Eye (tissue), 1 donor: ENCODE data around the gene GPR35.
"Not testable (repeated sequence)": the region's sequence is repeated elsewhere in the genome, so short reads cannot be mapped to it uniquely, and the experiment has no call there.

Experiments
- DNase-seq: peaks from one replicate; pipeline ENCODE4 v3.0.0-alpha.2; 2015

GPR35 gene

DNA sequence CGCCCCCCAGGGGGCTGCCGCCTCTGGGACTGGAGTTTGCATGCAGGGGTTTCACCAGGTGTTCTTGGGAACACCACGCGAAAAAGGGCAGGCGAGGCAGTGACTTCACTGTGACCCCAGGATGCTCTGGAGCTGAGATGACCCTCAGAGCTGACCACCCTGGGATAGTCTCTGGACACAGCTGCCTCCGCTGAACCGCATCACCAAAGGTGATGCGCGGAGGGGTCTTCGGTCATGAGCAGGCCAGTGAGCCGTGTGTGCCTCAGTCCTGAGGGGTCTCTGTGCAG lies 17.5 kb downstream of the GPR35 start:
- DNase-seq = no peak

DNA sequence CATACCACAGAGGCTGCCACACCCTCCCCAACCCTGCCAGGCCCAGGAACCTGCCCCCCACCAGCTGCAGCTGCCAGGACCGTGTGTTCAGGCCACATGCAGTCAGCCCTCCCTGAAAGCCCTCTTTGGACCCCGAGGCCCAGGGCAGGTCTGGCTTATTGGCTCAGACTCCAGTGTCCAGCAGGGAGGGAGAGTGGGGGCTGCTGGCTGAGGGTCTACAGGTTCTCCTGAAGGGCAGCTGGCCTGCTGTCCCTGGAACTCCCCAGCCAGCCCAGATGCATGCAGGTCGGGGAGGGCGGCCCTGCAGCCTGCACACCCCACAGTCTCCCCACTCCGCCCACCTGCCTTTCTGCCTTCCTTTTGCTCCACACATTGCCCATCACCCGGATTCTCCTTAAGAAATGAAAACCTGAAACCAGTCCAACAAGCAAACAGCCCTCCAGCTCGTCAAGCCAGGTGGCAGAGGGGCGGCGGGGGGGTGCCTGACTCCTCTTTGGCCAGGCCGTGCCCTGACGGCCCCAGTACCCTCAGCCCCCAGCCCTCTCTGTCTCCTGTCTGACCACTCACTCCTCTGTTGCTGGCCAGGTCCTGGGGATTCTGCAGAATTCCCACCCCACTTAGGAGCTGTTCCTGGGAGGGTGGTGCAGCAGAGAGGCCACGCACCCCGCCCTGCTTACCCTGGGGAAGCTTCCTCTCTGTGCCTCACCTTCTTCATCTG lies 18.0 kb downstream of the GPR35 start:
- no peak for DNase-seq

DNA sequence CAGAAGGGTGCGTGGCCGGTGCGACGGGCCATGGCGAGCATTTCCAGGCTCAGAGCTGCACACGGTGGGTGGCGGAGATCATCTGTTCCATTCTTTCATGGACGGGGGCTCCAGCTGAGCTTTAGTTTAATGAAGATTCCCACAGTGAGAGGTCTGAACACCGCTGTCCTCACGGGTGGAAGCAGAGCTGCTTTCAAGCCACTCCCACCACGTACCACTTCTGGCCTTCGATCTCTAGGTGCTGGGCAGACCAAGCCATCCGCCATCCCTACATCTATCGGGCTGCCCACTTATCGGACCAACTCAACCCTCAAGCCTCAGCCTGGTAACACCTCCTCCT lies 18.5 kb downstream of the GPR35 start:
- DNase-seq = no peak

DNA sequence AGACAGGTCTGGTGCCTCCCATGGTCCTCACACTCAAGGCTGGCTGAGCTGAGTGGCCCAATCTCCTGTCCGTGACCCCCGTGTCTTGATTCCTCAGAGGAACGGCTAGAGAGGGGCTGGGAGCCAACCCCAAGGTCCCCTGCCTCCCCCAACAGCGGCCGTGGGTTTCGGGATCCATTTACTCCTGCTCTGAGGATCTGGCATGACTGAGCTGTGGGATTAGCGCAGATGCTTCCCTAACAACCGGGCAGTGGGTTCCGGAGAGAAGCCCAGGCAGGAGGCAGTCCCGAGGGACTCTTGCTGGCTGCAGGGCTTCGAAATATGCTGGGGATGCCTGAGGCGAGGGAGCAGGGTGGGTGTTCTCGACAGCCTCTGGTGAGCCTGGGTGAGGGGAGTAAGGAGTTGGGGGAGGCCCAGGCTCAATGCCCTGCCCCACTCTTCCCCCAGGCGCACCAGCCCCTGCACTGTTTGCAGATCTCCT lies 18.9 kb downstream of the GPR35 start:
- peak; percentile 45 for DNase-seq

DNA sequence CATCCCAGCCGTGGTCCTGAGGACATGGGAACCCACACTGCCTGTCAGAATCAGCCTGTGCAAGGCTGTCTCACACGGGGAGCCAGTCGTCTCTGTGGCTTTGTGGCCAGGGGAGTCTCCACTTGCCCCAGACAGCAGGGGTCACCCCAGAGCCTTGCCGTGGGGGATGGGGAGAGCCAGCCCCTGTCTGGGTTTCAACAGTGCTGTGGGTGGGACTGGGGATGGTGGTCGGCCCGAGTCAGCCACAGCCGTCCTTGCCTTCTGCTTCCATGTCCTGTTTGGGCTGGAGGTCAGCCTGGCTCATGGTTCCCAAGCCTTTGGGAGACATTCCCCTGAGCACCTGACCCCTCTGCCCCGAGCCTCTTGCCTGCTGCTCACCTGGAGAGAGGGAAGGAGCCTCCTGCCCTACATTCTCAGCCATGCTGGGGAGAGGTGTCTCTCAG lies 19.6 kb downstream of the GPR35 start:
- no peak for DNase-seq

DNA sequence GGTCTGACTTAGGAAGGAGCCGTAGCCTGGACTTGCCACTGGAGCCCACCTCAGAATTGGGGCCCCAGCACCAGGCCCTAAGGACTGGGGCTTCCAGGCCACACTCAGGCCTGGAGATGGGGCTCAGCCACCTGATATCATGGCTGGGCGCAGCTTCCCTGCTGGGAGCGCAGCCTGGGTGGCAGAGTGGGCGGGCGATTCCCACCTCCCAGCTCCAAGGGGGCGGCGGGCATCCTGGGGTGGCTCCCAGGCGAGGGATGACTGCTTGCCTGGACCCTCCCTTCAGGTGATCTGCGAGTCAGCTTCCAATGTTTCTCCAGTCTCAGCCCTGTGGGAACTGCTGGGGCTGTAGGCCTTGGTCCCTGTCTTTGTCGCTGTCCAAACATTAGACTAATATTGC lies 20.1 kb downstream of the GPR35 start:
- DNase-seq = no peak

DNA sequence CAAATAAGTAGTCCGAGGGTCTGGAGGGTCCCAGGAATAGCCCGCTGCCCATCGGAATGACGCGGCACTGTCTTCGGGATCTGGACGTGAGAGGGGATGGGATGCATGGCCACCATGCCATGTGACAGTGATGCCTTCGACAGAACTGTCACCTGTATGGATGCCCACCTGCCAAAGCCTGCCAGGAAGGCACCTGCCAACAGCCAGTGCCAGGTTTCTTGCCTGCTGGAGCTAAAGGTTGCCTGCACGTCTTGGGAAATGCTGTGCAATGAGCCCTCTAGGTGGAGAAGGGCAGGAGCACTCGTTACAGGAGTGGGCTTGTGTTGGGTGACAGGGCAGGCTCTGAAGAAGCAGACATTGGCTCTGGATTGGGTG lies 20.5 kb downstream of the GPR35 start:
- no peak for DNase-seq

DNA sequence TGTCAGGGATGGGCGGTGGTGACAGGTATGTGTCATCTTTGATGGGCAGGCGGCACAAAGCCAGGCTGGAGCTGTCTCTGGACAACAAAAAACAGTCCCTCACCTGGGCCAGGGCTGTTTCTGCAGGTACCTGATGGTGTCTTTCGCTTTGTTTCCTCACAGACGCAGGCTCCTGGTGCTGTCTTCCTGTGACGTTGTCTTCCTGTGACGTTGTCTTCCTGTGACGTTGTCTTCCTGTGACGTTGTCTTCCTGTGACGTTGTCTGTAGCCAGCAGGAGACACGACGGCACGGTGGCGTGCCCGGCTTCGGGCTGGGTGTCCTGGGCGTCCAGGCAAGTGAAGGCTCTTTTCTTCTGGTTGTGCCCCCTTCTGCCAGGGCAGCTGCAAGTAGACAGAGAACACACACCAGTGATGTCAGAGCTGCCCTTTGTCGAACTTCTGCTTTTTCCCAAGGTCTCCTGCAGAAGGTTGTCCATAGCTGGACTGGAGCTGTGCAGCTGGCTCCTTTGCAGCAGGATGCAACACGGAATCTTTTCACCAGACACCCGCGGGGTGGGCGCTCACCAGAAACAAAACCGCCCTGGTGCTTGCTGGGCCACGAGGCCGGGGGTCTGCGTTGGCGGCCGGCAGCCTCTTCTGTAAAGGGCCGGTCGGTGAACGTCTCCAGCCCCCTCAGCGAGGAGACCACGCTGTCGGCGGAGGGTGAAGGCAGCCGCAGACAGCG lies 21.1 kb downstream of the GPR35 start:
- no peak for DNase-seq

DNA sequence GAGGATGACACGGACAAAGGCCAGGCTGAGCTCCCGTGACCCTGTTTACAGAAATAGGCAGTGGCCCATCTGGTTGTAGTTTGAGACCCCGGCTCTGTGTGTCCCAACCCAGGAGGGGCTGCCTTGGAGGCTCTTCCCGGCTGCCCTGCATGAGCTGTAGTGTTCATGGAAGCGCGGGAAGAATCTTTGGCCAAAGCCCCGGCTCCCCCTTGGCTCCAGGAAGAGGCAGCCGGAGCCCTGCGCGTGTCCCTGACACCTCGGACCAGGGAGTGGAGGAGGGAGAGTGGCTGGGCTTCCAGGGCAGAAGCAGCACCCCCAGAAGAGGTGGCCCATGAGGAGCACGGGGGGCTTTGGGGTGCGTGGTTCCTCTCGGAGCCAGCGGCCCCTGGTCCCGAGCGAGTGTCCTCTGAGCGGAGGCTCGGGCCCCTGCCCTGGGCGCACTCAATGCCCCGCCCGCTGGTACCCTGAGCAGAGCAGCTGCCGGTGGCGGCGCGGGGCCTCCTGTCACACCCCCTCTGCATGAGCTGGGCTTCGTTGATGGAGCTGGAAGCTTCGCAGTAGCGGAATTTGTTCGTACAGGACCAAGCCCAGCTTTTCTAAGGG lies 21.7 kb downstream of the GPR35 start:
- no peak for DNase-seq

DNA sequence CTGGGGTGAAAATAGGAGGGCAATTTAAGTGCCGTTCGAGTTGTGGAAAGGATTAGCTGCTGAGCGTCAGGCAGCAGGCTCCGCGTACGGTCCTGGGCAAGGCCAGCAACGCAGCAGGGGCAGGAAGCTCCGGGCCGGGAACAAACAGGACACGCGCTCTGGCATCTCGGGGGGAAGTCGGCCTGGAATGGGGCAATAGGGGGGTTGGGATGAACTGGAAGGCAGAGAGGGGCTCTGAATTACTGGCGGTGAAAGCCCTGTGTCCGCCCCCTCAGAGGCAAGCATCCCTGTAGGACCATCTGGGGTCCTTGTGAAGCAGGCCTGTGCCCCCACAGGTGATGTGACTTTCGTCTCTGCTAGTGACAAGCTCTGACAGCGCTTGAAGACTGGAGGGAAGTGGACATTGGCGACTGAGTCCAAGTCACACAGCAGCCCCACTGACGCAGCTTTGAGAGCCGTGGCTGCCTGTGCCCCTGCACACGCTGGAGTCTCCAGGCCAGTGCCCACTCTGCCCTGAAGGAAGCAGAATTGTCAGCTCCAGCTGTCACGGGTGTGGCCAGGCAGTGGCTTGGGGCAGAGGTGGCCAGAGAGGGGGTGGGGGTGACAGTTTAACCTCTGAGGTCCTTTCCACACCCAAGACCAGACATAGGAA lies 22.3 kb downstream of the GPR35 start:
- no peak for DNase-seq

DNA sequence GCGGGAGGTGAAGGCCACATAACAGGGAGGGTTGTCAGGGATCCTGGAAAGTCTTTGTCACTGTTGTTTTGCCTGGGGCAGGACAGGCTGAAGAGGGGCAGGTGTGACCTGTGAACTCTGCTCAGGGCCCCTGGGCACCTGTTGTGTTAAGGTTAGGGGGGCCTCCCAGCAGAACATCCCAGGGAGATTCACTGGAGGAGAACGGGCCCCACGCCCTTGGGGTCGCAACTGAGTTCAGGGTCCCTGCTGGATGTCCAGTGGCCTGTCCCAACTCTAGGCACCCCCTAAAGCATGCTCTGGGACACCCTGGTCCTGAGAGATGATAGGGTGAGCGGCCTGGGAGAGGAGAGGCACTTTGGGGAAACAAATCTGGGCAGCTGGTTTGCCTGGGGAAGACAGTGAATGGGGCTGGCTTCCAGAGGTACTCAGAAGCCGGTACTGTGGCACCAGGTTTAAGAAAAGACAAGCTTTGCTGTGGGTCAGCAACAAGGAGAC lies 22.9 kb downstream of the GPR35 start:
- DNase-seq = no peak

DNA sequence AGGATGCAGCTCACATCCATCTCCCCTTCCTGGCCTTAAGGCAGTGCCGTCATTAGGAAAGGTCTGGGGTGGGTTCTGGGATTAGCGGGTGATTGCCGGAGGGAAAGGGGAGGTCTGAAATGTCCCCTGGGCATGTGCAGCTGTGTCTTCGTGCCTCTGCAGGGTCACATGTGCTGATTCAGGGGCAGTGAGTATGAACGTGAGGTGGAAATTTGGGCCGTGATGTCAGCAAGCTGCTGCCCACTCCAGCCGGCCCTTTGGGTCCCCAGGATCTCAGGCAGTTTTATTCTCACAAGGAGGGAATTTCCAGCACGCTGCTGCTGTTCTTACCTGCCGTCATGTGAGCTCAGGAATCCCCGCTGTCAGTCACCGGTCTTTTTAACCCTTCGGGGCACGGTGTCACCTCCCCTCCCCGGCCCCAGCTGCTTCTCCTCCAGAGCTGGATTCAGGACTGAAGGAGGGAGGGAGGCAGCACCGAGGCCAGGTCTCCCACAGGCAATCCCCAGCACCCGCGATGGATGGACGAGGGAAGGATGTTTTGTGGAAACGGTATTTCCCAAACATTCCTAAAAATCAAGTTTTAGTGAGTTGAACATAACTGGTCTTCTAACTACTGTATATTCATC lies 23.5 kb downstream of the GPR35 start:
- peak; percentile 35 for DNase-seq

DNA sequence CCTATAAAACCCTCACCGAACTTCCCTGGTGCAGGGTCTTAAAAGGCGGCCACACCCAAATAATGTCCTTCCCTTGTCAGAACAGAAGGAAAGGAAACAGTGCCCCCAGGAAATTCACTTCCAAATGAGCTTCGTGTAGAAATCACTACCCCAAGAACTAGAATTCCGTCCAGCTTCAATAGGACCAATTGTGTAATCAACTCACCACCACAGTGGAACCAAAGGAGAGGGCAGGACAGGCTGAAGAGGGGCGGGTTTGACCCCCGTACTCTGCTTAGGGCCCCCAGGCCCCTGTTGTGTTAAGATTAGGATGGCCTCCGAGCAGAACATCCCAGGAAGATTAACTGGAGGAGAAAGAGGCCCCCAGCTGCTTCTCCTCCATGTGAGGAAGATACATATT lies 24.1 kb downstream of the GPR35 start:
- DNase-seq = no peak

DNA sequence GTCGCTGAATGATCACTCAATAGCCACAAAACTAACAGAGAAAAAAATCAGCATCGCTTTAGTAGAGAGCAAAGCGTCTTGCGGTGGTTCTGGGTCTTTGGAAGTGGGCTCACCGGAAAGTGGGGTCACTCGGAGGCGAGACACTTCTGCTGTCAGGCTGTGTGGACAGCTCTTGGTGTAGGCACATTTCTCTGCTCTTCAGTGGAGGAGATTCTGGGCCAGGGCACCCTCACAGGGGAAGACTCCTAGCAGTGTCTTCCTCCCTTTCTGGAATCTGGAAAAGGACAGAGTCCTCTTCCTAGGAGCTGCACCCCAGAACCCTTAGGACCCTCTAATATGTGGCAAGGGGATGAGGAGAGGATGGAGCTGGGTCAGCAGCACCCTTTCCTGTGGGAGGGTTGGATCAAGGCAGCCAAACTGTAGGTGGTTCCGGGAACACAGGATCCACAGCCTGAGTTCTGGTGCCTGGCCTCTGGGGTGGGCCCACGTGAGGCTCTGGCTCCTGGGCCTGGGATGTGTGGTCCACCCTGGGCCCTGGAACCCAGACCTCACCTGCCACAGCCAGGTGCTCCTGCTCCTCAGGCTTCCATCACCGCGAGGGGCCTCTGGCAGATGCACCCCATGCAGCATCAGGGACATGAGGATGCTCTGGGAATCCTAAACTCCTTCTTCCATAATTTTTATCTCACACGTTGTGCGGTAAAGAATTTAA lies 25.1 kb downstream of the GPR35 start:
- no peak for DNase-seq

DNA sequence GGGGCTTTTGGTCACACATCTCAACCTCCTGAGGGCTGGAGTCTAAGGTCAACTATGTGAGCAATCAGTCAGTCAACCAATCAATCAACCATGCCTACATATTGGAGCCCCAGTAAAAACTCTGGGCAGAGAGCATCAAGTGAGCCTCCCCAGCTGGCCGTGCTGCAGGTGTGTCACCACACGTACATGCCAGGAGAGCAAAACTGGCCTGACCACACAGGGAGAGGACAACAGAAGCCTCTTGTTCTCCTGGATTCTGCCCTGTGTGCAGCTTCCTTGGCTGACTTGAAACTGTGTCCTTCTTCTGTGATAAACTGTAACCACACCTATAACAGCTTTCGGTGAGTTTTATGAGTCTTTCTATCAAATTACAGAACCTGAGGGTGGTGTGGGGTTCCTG lies 25.9 kb downstream of the GPR35 start:
- DNase-seq = no peak

DNA sequence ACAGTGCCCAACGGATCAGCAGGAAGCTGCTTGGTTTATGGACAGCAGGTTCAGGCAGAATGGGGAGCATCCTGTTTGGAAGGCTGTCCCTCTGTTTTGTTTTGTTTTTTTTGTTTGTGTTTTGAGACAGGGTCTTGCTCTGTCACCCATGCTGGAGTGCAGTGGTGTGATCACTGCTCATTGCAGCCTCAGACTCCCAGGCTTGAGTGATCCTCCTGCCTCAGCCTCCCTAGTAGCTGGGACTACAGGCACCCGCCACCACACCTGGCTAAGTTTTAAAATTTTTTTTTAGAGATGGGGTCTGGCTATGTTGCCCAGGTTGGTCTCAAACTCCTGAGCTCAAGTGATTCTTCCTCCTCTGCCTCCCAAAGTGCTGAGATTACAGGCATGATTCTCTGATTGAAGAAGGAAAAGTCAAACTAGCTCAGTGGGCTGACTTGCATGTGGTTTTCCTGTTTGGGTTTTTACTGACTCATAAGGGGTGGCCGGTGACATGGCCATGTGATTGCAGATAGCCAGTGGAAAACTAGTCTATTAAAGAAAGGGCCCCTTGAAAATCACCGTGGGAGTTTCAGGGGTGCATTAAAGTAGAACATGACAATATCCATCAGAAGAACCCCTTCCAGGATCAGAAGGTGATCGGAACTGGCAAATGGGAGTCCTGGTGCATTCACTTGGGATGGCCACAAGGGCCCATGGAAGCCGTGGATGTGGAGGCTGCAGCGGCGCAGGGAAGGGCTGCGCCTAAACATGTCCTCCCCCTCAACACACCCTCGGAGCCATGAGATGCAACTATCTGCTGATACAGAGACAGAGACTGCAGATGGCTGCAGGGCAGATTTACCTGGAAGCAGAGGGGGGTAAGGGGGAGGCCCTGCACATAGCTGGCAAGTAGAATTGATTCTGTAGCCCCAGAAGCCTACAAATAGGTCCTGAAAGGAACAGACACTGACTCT lies 30.9 kb downstream of the GPR35 start:
- no peak for DNase-seq

DNA sequence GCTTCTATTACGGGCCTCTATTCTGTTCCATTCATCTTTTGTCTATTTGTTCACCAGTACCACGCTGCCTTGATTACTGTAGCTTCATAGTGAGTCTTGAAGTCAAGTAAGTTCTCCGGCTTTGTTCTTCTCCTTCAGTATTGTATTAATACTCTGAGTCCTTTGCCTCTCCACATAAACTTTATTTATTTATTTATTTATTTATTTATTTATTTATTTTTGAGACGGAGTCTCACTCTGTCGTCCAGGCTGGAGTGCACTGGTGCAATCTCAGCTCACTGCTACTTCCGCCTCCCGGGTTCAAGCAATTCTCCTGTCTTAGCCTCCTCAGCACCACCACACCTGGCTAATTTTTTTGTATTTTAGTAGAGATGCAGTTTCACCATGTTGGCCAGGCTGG lies 34.6 kb downstream of the GPR35 start:
- not testable (repeated sequence) for DNase-seq

DNA sequence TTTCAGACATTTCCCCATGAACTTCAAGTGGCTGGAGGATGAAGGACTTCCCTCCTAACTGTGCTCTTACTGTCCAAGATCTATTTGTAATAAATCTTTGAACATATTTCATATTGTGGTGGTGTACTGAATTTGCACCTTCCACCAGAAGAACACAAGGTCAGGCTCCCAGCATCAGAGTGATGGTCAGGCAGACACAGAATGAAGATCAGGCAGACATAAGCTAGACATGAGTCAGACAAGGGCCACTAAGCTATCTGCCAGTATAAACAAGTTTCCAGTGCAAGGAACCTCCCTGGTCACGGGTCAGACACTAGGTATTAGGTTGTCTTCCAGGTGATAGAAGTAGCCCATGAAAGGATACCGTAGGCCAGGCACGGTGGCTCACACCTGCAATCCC lies 37.4 kb downstream of the GPR35 start:
- no peak for DNase-seq

DNA sequence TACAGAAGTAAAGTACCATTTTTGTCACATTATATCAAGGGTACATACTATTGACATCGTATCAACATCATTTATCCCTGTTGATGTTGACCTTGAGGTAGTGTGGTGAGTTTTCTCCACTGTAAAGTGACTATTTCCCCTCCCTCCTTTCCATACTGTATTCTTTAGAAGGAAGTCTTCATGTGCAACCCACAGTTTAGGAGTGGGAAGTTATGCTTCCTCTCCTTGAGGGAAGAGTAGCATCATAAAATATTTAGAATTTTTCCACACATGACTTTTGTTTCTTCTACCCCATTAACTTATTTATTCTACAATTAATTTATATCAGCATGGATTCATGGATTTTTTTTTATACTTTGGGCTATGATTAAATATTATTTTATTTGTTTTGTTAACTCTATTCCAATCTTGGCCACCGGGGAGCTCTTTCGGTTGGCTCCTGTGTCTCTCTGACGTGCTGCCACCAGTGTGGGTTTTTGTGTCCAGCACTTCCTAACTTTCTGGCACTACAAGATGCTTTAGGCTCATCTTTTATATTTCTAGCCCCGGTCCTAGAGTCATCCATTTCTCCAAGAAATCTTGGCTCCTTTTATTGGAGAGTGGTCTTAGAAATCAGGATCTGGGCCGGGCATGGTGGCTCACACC lies 38.4 kb downstream of the GPR35 start:
- DNase-seq = no peak

DNA sequence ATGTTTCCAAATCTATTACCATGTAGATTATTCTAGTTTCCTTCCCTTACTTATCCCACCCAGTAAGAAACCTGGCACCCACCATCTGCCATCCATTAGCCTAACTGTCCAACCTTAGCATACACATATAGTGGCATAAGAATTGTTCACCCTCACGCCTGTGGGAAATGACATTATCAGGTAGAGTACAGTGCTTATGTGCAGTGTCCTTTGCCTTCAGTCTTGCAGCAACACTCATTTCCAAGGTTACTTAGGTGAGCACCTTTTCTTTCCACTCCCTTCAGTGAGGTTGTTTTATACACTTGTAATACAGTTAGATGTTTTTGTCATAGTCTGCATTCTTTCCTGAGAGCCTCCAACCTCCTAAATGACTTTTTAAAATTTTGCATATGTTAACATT lies 39.3 kb downstream of the GPR35 start:
- no peak for DNase-seq

DNA sequence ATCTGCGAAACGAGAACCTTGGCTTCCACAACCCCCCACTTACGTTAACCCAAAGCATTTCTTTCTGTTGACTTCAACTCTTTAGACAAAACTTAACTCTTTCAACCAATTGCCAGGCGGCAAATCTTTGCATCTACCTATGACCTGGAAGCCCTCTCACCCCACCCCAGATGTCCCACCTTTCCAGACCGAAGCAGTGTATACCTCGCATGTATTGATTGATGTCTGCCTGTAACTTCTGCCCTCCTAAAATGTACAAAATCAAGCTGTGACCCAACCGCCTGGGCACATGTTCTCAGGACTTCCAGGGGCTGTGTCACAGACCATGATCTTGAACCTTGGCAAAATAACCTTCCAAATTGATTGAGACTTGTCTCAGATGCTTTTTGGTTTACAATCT lies 45.1 kb downstream of the GPR35 start:
- no peak for DNase-seq
